SK-N-SH treated with all-trans-retinoic acid at 6 μM for 48 hours (cell line): Measurements from ENCODE around the gene CTH.

ENCODE experiments used
- ATAC-seq: fragments of 200-7000 bp; cut with Tn5 transposase; 3 replicates; pipeline ENCODE4 v1.9.1; 2020; ENCODE audit warnings: mild to moderate bottlenecking, moderate library complexity
- ARNTL ChIP-seq: fragments of 450-650 bp; formaldehyde crosslinking; IDR thresholded peaks from 2 replicates; pipeline ENCODE4 v1.5.0; 2020; ENCODE audit warnings: low read depth, mild to moderate bottlenecking, moderate library complexity, borderline replicate concordance
- BACH2 ChIP-seq: fragments of 250-450 bp; sonication (Bioruptor Pico); IDR thresholded peaks from 2 replicates; pipeline ENCODE4 v1.9.0; 2021; ENCODE audit warnings: mild to moderate bottlenecking, borderline replicate concordance
- CSDC2 ChIP-seq: fragments of 250-450 bp; sonication (Bioruptor Pico); IDR thresholded peaks from 2 replicates; pipeline ENCODE4 v1.5.0; 2020; ENCODE audit warnings: mild to moderate bottlenecking, moderate library complexity
- ESRRG ChIP-seq: fragments of 250-450 bp; sonication (Bioruptor Pico); IDR thresholded peaks from 2 replicates; pipeline ENCODE4 v1.6.1; 2021; ENCODE audit warnings: mild to moderate bottlenecking
- GLIS3 ChIP-seq: fragments of 250-450 bp; sonication (Bioruptor Pico); IDR thresholded peaks from 2 replicates; pipeline ENCODE4 v1.5.0; 2020; ENCODE audit warnings: mild to moderate bottlenecking, moderate library complexity
- ISL1 ChIP-seq: fragments of 250-450 bp; sonication (Bioruptor Pico); IDR thresholded peaks from 2 replicates; pipeline ENCODE4 v2.1.2; 2022; ENCODE audit warnings: mild to moderate bottlenecking, moderate library complexity
- OSR1 ChIP-seq: fragments of 250-450 bp; sonication (Bioruptor Pico); IDR thresholded peaks from 2 replicates; pipeline ENCODE4 v1.8.0; 2022; ENCODE audit warnings: moderate library complexity, mild to moderate bottlenecking, inconsistent platforms
- POU6F1 ChIP-seq: fragments of 250-450 bp; sonication (Bioruptor Pico); IDR thresholded peaks from 2 replicates; pipeline ENCODE4 v1.8.0; 2021; ENCODE audit warnings: low read depth, mild to moderate bottlenecking, moderate library complexity, borderline replicate concordance
- RARB ChIP-seq: fragments of 250-450 bp; sonication (Bioruptor Pico); IDR thresholded peaks from 2 replicates; pipeline ENCODE4 v1.8.0; 2021; ENCODE audit warnings: mild to moderate bottlenecking, moderate library complexity
- SNAI2 ChIP-seq: fragments of 250-450 bp; sonication (Bioruptor Pico); IDR thresholded peaks from 2 replicates; pipeline ENCODE4 v1.5.0; 2020; ENCODE audit warnings: mild to moderate bottlenecking, moderate library complexity
- TOX ChIP-seq: fragments of 250-450 bp; sonication (Bioruptor Pico); IDR thresholded peaks from 2 replicates; pipeline ENCODE4 v1.8.0; 2021; ENCODE audit warnings: mild to moderate bottlenecking, moderate library complexity, borderline replicate concordance
- ZC3H10 ChIP-seq: fragments of 250-450 bp; sonication (Bioruptor Pico); IDR thresholded peaks from 2 replicates; pipeline ENCODE4 v1.5.1; 2021; ENCODE audit warnings: mild to moderate bottlenecking, moderate library complexity
- ZFP3 ChIP-seq: fragments of 250-450 bp; sonication (Bioruptor Pico); IDR thresholded peaks from 2 replicates; pipeline ENCODE4 v1.5.0; 2020; ENCODE audit warnings: mild to moderate bottlenecking, moderate library complexity
- ZFP30 ChIP-seq: fragments of 450-650 bp; formaldehyde crosslinking; IDR thresholded peaks from 2 replicates; pipeline ENCODE4 v1.5.0; 2022; ENCODE audit warnings: mild to moderate bottlenecking, moderate library complexity
- ZNF70 ChIP-seq: fragments of 450-650 bp; formaldehyde crosslinking; IDR thresholded peaks from 2 replicates; pipeline ENCODE4 v1.5.0; 2020; ENCODE audit warnings: mild to moderate bottlenecking, moderate library complexity
- ZNF8 ChIP-seq: fragments of 450-650 bp; formaldehyde crosslinking; IDR thresholded peaks from 2 replicates; pipeline ENCODE4 v1.5.0; 2020; ENCODE audit warnings: mild to moderate bottlenecking, moderate library complexity
- TF ChIP-seq, protein P1 (sequence below): fragments of 250-450 bp; sonication (Bioruptor Pico); IDR thresholded peaks from 2 replicates; pipeline ENCODE4 v1.5.1; 2021; ENCODE audit warnings: mild to moderate bottlenecking, moderate library complexity
- TF ChIP-seq, protein P2 (sequence below): fragments of 250-450 bp; sonication (Bioruptor Pico); IDR thresholded peaks from 2 replicates; pipeline ENCODE4 v1.8.0; 2020; ENCODE audit warnings: mild to moderate bottlenecking, moderate library complexity, borderline replicate concordance
- TF ChIP-seq, protein P3 (sequence below): fragments of 250-450 bp; sonication (Bioruptor Pico); IDR thresholded peaks from 2 replicates; pipeline ENCODE4 v1.5.1; 2020; ENCODE audit warnings: low read depth, mild to moderate bottlenecking, moderate library complexity
- TF ChIP-seq, protein P4 (sequence below): fragments of 250-450 bp; sonication (Bioruptor Pico); IDR thresholded peaks from 2 replicates; pipeline ENCODE4 v1.5.0; 2020; ENCODE audit warnings: mild to moderate bottlenecking, moderate library complexity

The CTH gene

DNA sequence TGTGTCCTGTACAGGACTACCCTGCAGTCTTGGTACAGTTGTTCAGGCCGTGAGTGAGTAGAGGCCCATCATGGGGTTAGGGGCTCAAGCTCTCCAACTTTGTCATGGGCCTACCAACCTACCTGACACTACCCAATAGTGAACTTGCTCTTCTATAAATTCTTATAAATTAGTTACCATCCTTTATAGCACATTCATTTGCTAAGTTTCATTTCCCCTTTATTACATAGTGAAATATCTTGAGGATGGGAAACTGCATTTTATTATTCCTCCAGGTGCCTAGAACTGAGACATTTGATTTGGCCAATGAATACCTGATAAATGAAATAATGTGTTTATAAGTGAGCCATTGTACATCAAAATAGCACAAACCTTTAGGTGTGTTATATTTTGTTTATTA is 9.1 kb upstream of the CTH start:
- TF ChIP-seq ISL1 (CRISPR knock-in tag) = no peak
- TF ChIP-seq ESRRG (CRISPR knock-in tag) = no peak
- no peak for TF ChIP-seq POU6F1 (CRISPR knock-in tag)
- no peak for TF ChIP-seq ZC3H10
- TF ChIP-seq GLIS3 (CRISPR knock-in tag) = no peak
- no peak for TF ChIP-seq ZNF70 (CRISPR knock-in tag)
- no peak for TF ChIP-seq ZNF8 (CRISPR knock-in tag)
- ATAC-seq = no peak

GRCh38 chr1:70403759-70404158 is 7.3 kb upstream of the CTH start:
- TF ChIP-seq, protein P1, sequence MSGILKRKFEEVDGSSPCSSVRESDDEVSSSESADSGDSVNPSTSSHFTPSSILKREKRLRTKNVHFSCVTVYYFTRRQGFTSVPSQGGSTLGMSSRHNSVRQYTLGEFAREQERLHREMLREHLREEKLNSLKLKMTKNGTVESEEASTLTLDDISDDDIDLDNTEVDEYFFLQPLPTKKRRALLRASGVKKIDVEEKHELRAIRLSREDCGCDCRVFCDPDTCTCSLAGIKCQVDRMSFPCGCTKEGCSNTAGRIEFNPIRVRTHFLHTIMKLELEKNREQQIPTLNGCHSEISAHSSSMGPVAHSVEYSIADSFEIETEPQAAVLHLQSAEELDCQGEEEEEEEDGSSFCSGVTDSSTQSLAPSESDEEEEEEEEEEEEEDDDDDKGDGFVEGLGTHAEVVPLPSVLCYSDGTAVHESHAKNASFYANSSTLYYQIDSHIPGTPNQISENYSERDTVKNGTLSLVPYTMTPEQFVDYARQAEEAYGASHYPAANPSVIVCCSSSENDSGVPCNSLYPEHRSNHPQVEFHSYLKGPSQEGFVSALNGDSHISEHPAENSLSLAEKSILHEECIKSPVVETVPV (CRISPR knock-in tag) = no peak
- no peak for TF ChIP-seq ZFP3 (CRISPR knock-in tag)
- no peak for TF ChIP-seq ZFP30 (CRISPR knock-in tag)
- TF ChIP-seq, protein P2, sequence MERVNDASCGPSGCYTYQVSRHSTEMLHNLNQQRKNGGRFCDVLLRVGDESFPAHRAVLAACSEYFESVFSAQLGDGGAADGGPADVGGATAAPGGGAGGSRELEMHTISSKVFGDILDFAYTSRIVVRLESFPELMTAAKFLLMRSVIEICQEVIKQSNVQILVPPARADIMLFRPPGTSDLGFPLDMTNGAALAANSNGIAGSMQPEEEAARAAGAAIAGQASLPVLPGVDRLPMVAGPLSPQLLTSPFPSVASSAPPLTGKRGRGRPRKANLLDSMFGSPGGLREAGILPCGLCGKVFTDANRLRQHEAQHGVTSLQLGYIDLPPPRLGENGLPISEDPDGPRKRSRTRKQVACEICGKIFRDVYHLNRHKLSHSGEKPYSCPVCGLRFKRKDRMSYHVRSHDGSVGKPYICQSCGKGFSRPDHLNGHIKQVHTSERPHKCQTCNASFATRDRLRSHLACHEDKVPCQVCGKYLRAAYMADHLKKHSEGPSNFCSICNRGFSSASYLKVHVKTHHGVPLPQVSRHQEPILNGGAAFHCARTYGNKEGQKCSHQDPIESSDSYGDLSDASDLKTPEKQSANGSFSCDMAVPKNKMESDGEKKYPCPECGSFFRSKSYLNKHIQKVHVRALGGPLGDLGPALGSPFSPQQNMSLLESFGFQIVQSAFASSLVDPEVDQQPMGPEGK (CRISPR knock-in tag) = no peak
- no peak for TF ChIP-seq TOX (CRISPR knock-in tag)
- no peak for TF ChIP-seq OSR1 (CRISPR knock-in tag)
- TF ChIP-seq ISL1 (CRISPR knock-in tag) = no peak
- TF ChIP-seq, protein P3, sequence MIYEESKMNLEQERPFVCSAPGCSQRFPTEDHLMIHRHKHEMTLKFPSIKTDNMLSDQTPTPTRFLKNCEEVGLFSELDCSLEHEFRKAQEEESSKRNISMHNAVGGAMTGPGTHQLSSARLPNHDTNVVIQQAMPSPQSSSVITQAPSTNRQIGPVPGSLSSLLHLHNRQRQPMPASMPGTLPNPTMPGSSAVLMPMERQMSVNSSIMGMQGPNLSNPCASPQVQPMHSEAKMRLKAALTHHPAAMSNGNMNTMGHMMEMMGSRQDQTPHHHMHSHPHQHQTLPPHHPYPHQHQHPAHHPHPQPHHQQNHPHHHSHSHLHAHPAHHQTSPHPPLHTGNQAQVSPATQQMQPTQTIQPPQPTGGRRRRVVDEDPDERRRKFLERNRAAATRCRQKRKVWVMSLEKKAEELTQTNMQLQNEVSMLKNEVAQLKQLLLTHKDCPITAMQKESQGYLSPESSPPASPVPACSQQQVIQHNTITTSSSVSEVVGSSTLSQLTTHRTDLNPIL (CRISPR knock-in tag) = no peak
- no peak for TF ChIP-seq ZNF70 (CRISPR knock-in tag)
- TF ChIP-seq SNAI2 (CRISPR knock-in tag) = no peak
- TF ChIP-seq CSDC2 (CRISPR knock-in tag) = no peak
- no peak for TF ChIP-seq ZNF8 (CRISPR knock-in tag)
- TF ChIP-seq POU6F1 (CRISPR knock-in tag) = no peak
- TF ChIP-seq, protein P4, sequence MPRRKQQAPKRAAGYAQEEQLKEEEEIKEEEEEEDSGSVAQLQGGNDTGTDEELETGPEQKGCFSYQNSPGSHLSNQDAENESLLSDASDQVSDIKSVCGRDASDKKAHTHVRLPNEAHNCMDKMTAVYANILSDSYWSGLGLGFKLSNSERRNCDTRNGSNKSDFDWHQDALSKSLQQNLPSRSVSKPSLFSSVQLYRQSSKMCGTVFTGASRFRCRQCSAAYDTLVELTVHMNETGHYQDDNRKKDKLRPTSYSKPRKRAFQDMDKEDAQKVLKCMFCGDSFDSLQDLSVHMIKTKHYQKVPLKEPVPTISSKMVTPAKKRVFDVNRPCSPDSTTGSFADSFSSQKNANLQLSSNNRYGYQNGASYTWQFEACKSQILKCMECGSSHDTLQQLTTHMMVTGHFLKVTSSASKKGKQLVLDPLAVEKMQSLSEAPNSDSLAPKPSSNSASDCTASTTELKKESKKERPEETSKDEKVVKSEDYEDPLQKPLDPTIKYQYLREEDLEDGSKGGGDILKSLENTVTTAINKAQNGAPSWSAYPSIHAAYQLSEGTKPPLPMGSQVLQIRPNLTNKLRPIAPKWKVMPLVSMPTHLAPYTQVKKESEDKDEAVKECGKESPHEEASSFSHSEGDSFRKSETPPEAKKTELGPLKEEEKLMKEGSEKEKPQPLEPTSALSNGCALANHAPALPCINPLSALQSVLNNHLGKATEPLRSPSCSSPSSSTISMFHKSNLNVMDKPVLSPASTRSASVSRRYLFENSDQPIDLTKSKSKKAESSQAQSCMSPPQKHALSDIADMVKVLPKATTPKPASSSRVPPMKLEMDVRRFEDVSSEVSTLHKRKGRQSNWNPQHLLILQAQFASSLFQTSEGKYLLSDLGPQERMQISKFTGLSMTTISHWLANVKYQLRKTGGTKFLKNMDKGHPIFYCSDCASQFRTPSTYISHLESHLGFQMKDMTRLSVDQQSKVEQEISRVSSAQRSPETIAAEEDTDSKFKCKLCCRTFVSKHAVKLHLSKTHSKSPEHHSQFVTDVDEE = no peak
- no peak for TF ChIP-seq ESRRG (CRISPR knock-in tag)
- no peak for TF ChIP-seq ARNTL
- no peak for TF ChIP-seq RARB (CRISPR knock-in tag)
- no peak for TF ChIP-seq BACH2
- no peak for TF ChIP-seq ZC3H10

More at GRCh38 chr1:70403759-70404158, 7.3 kb upstream of the CTH start:
- ATAC-seq = no peak
